CD4-positive, CD25-positive, alpha-beta regulatory T cell (primary cell): ENCODE results near the gene TTYH3. TPM values are rescaled to one million over a fixed set of nuclear protein-coding genes. Genes with fewer than 3 reads are reported as not detected.

Source experiments
- ATAC-seq, 2 donors: fragments of 150-1000 bp; cut with Tn5 transposase; one replicate each; pipeline ENCODE4 v1.10.0; 2021; ENCODE audit warnings: low read depth in 2 of 2, moderate number of reproducible peaks in 2 of 2, moderate library complexity in 1 of 2
- DNase-seq, 3 donors: peaks; one replicate each; pipeline versions ENCODE4 v3.0.0 to v3.0.0-alpha.2; 2012 to 2022; ENCODE audit warnings: mixed read lengths in 1 of 3
- H3K27ac ChIP-seq: one replicate; pipeline ENCODE4 v1.7.0; 2013; ENCODE audit warnings: mild to moderate bottlenecking, low read length; ENCODE audit not compliant: insufficient read depth, poor library complexity, severe bottlenecking
- H3K27me3 ChIP-seq: one replicate; pipeline ENCODE4 v1.7.0; 2013; ENCODE audit warnings: low read length; ENCODE audit not compliant: control insufficient read depth, insufficient read depth
- H3K36me3 ChIP-seq: one replicate; pipeline ENCODE4 v1.7.0; 2013; ENCODE audit warnings: mild to moderate bottlenecking, low read length, moderate library complexity; ENCODE audit not compliant: control insufficient read depth, insufficient read depth
- H3K4me1 ChIP-seq: 2 replicates; pipeline ENCODE4 v1.7.0; 2013; ENCODE audit warnings: mild to moderate bottlenecking, low read length; ENCODE audit not compliant: insufficient read depth, control insufficient read depth, poor library complexity, severe bottlenecking
- H3K4me3 ChIP-seq: one replicate; pipeline ENCODE4 v1.7.0; 2013; ENCODE audit warnings: low read depth, mild to moderate bottlenecking, low read length, moderate library complexity
- H3K9me3 ChIP-seq, 2 experiments: 1 replicate in 1 of 2; 2 replicates in 1 of 2; pipeline ENCODE4 v1.7.0; 2013; ENCODE audit warnings: low read length in 2 of 2, mild to moderate bottlenecking in 1 of 2, moderate library complexity in 1 of 2; ENCODE audit not compliant: control insufficient read depth in 2 of 2
- H3K27ac Mint-ChIP-seq, 3 donors: one replicate each; pipeline ENCODE4 v1.8.0; 2020 to 2022; ENCODE audit warnings: mild to moderate bottlenecking in 3 of 3, mixed read lengths in 3 of 3, moderate library complexity in 2 of 3
- H3K27me3 Mint-ChIP-seq: one replicate; pipeline ENCODE4 v1.8.0; 2022; ENCODE audit warnings: mild to moderate bottlenecking, mixed read lengths
- H3K36me3 Mint-ChIP-seq: one replicate; pipeline ENCODE4 v1.8.0; 2020; ENCODE audit warnings: mixed read lengths
- H3K4me1 Mint-ChIP-seq, 4 donors: one replicate each; pipeline ENCODE4 v1.8.0; 2020 to 2022; ENCODE audit warnings: mixed read lengths in 4 of 4, mild to moderate bottlenecking in 1 of 4
- H3K4me3 Mint-ChIP-seq, 4 donors: one replicate each; pipeline ENCODE4 v1.8.0; 2020 to 2022; ENCODE audit warnings: mild to moderate bottlenecking in 4 of 4, mixed read lengths in 4 of 4, moderate library complexity in 3 of 4
- H3K9me3 Mint-ChIP-seq, 7 donors: one replicate each; pipeline ENCODE4 v1.8.0; 2020 to 2022; ENCODE audit warnings: mixed read lengths in 7 of 7, mild to moderate bottlenecking in 3 of 7, moderate library complexity in 2 of 7
- polyA plus RNA-seq, 4 donors: library from polyadenylated mRNA; unstranded; fragments of 300-500 nt; fragmentation: Illumina TruSeq; gene quantifications; one replicate each; pipeline ENCODE4 v1.2.3, GENCODE V29; 2021
- total RNA-seq: library from RNA; stranded (reverse); gene quantifications from one replicate; pipeline ENCODE4 v1.2.3, GENCODE V29; 2022

Gene TTYH3
- total and polyA plus RNA-seq, 5 donors from 2014 or later = 0.56 to 20.0 (median 1.4) TPM

- Histone ChIP-seq H3K4me3 (no peak overlapping the region), H3K27me3 (no peaks in the 10 kb centered on the region), H3K36me3 (no peaks in the 10 kb centered on the region), H3K9me3 (no peaks in the 10 kb centered on the region), H3K27ac (no peak overlapping the region), H3K4me1 (no peaks in the 10 kb centered on the region)
- Mint-ChIP-seq H3K27me3 (no peaks in the 10 kb centered on the region), H3K4me1 (peaks cover 4 to 8% (median 5%) of the 10 kb centered on the region in 4 donors), H3K27ac (no peak overlapping the region), H3K36me3 (no peaks in the 10 kb centered on the region), H3K9me3 (no peaks in the 10 kb centered on the region), H3K4me3 (no peak overlapping the region)
- DNase-seq = no peak
- ATAC-seq = no peak
Measured at GRCh38 chr7:2610898-2611297, 20.9 kb upstream of the TTYH3 start.

GRCh38 chr7:2611401-2611800 lies 20.4 kb upstream of the TTYH3 start:
- ATAC-seq = no peak
- no peaks in the 10 kb centered on the region for H3K9me3 Mint-ChIP-seq
- no peak overlapping the region for H3K27ac ChIP-seq
- no peak overlapping the region for H3K27ac Mint-ChIP-seq
- H3K36me3 Mint-ChIP-seq = no peaks in the 10 kb centered on the region
- DNase-seq = no peak
- H3K27me3 ChIP-seq = no peaks in the 10 kb centered on the region
- H3K4me1 Mint-ChIP-seq = peaks cover 4 to 8% (median 5%) of the 10 kb centered on the region in 4 donors
- H3K4me3 ChIP-seq = no peak overlapping the region
- H3K9me3 ChIP-seq = no peaks in the 10 kb centered on the region
- no peaks in the 10 kb centered on the region for H3K4me1 ChIP-seq
- no peaks in the 10 kb centered on the region for H3K27me3 Mint-ChIP-seq
- H3K4me3 Mint-ChIP-seq = no peak overlapping the region
- H3K36me3 ChIP-seq = no peaks in the 10 kb centered on the region

GRCh38 chr7:2611922-2612321 lies 19.9 kb upstream of the TTYH3 start:
- Mint-ChIP-seq H3K27me3 (no peaks in the 10 kb centered on the region), H3K27ac (no peak overlapping the region), H3K36me3 (no peaks in the 10 kb centered on the region), H3K4me3 (no peak overlapping the region), H3K9me3 (no peaks in the 10 kb centered on the region), H3K4me1 (peaks cover 4 to 8% (median 5%) of the 10 kb centered on the region in 4 donors)
- Histone ChIP-seq H3K9me3 (no peaks in the 10 kb centered on the region), H3K4me3 (no peak overlapping the region), H3K27ac (no peak overlapping the region), H3K27me3 (no peaks in the 10 kb centered on the region), H3K36me3 (no peaks in the 10 kb centered on the region), H3K4me1 (no peaks in the 10 kb centered on the region)
- ATAC-seq (no peak), DNase-seq (no peak)

GRCh38 chr7:2612445-2613097 lies 19.2 kb upstream of the TTYH3 start:
- Histone ChIP-seq H3K4me1 (no peaks in the 10 kb centered on the region), H3K27me3 (no peaks in the 10 kb centered on the region), H3K36me3 (no peaks in the 10 kb centered on the region), H3K27ac (no peak overlapping the region), H3K9me3 (no peaks in the 10 kb centered on the region), H3K4me3 (no peak overlapping the region)
- DNase-seq (no peak), ATAC-seq (no peak)
- Mint-ChIP-seq H3K36me3 (no peaks in the 10 kb centered on the region), H3K27me3 (no peaks in the 10 kb centered on the region), H3K9me3 (no peaks in the 10 kb centered on the region), H3K4me1 (peaks cover 4 to 8% (median 5%) of the 10 kb centered on the region in 4 donors), H3K4me3 (no peak overlapping the region), H3K27ac (no peak overlapping the region)

- DNase-seq (no peak), ATAC-seq (no peak)
- Mint-ChIP-seq H3K9me3 (no peaks in the 10 kb centered on the region), H3K4me1 (peaks cover 4 to 5% (median 5%) of the 10 kb centered on the region in 4 donors), H3K27ac (peak overlapping the region in 1 of 3 donors; percentile 56), H3K36me3 (no peaks in the 10 kb centered on the region), H3K27me3 (no peaks in the 10 kb centered on the region), H3K4me3 (no peak overlapping the region)
- no peak overlapping the region for H3K4me3 ChIP-seq
- no peaks in the 10 kb centered on the region for H3K27me3 ChIP-seq
- H3K36me3 ChIP-seq = no peaks in the 10 kb centered on the region
- no peaks in the 10 kb centered on the region for H3K4me1 ChIP-seq
- no peak overlapping the region for H3K27ac ChIP-seq
- H3K9me3 ChIP-seq = no peaks in the 10 kb centered on the region
Measured at GRCh38 chr7:2613098-2613930, 18.5 kb upstream of the TTYH3 start.

- no peak overlapping the region for H3K4me3 ChIP-seq
- H3K27me3 ChIP-seq = no peaks in the 10 kb centered on the region
- H3K4me1 Mint-ChIP-seq = peaks cover under 1 to 1% (median under 1%) of the 10 kb centered on the region in 4 donors
- H3K36me3 ChIP-seq = no peaks in the 10 kb centered on the region
- H3K9me3 Mint-ChIP-seq = no peaks in the 10 kb centered on the region
- no peak overlapping the region for H3K4me3 Mint-ChIP-seq
- H3K4me1 ChIP-seq = no peaks in the 10 kb centered on the region
- no peak overlapping the region for H3K27ac ChIP-seq
- H3K27me3 Mint-ChIP-seq = no peaks in the 10 kb centered on the region
- peak overlapping the region in 1 of 3 donors; percentile 56 for H3K27ac Mint-ChIP-seq
- no peak for ATAC-seq
- no peaks in the 10 kb centered on the region for H3K9me3 ChIP-seq
- DNase-seq = no peak
- H3K36me3 Mint-ChIP-seq = no peaks in the 10 kb centered on the region
Measured at GRCh38 chr7:2613931-2614600, 17.7 kb upstream of the TTYH3 start.

- Mint-ChIP-seq H3K36me3 (no peaks in the 10 kb centered on the region), H3K27me3 (no peaks in the 10 kb centered on the region), H3K27ac (no peak overlapping the region), H3K4me3 (no peak overlapping the region), H3K4me1 (no peaks in the 10 kb centered on the region), H3K9me3 (no peaks in the 10 kb centered on the region)
- H3K4me1 ChIP-seq = no peaks in the 10 kb centered on the region
- no peaks in the 10 kb centered on the region for H3K27me3 ChIP-seq
- H3K27ac ChIP-seq = no peak overlapping the region
- H3K36me3 ChIP-seq = no peaks in the 10 kb centered on the region
- ATAC-seq = no peak
- no peak for DNase-seq
- no peaks in the 10 kb centered on the region for H3K9me3 ChIP-seq
- no peak overlapping the region for H3K4me3 ChIP-seq
Measured at GRCh38 chr7:2614631-2615330, 17.0 kb upstream of the TTYH3 start.
